GM12874 (cell line): ENCODE results near the gene TSC22D1.

Source experiments
- CTCF ChIP-seq: IDR thresholded peaks from 2 replicates; pipeline ENCODE4 v1.5.1; 2011; ENCODE audit warnings: low read depth, mild to moderate bottlenecking, control low read depth, low read length, moderate library complexity; ENCODE audit not compliant: insufficient read depth

Gene TSC22D1

GRCh38 chr13:44470638-44471562 lies 105.2 kb downstream of the TSC22D1 start:
- TF ChIP-seq CTCF: 0 out of 2 replicates have a peak, but pooled peaks have one; percentile 2

- no peak for TF ChIP-seq CTCF
Observed at GRCh38 chr13:44468874-44469273, 107.3 kb downstream of the TSC22D1 start.

GRCh38 chr13:44465318-44465717 lies 110.8 kb downstream of the TSC22D1 start:
- TF ChIP-seq CTCF: no peak

- TF ChIP-seq CTCF: no peak
Observed at GRCh38 chr13:44464471-44464870, 111.7 kb downstream of the TSC22D1 start.

GRCh38 chr13:44463759-44464158 lies 112.4 kb downstream of the TSC22D1 start:
- TF ChIP-seq CTCF: no peak

- TF ChIP-seq CTCF: no peak
Observed at GRCh38 chr13:44459674-44460073, 116.5 kb downstream of the TSC22D1 start.

- TF ChIP-seq CTCF: no peak
Observed at GRCh38 chr13:44458313-44458975, 117.7 kb downstream of the TSC22D1 start.
